NOMO-1 treated with dmso at 0.1 percent for 144 hours (cell line): ENCODE results near the gene GPATCH2.
"Not testable (repeated sequence)": the region's sequence is repeated elsewhere in the genome, so short reads cannot be mapped to it uniquely, and the experiment has no call there.

Experiments
- DNase-seq: peaks from one replicate; lab custom pipeline; 2025; ENCODE audit not compliant: unreplicated experiment; lab: John Stamatoyannopoulos, UW

Gene GPATCH2

GRCh38 chr1:217584286-217584811 lies 46.5 kb downstream of the GPATCH2 start:
- not testable (repeated sequence) for DNase-seq

- DNase-seq, result no peak
Measured at GRCh38 chr1:217577336-217577735, 53.6 kb downstream of the GPATCH2 start.

- DNase-seq, result no peak
Measured at GRCh38 chr1:217574265-217574949, 56.5 kb downstream of the GPATCH2 start.

GRCh38 chr1:217569021-217569420 lies 61.9 kb downstream of the GPATCH2 start:
- DNase-seq, result no peak

GRCh38 chr1:217568200-217568599 lies 62.7 kb downstream of the GPATCH2 start:
- no peak for DNase-seq

- DNase-seq, result no peak
Measured at GRCh38 chr1:217564833-217565232, 66.1 kb downstream of the GPATCH2 start.

- no peak for DNase-seq
Measured at GRCh38 chr1:217564207-217564606, 66.7 kb downstream of the GPATCH2 start.

GRCh38 chr1:217563179-217563578 lies 67.7 kb downstream of the GPATCH2 start:
- DNase-seq, result no peak

GRCh38 chr1:217562229-217562878 lies 68.5 kb downstream of the GPATCH2 start:
- no peak for DNase-seq

GRCh38 chr1:217561446-217561845 lies 69.4 kb downstream of the GPATCH2 start:
- no peak for DNase-seq

GRCh38 chr1:217554849-217555248 lies 76.0 kb downstream of the GPATCH2 start:
- no peak for DNase-seq

GRCh38 chr1:217553949-217554509 lies 76.9 kb downstream of the GPATCH2 start:
- no peak for DNase-seq

GRCh38 chr1:217552339-217552951 lies 78.4 kb downstream of the GPATCH2 start:
- DNase-seq, result no peak

GRCh38 chr1:217542837-217543236 lies 88.1 kb downstream of the GPATCH2 start:
- DNase-seq, result no peak

GRCh38 chr1:217542136-217542777 lies 88.6 kb downstream of the GPATCH2 start:
- DNase-seq, result no peak

GRCh38 chr1:217540321-217540720 lies 90.6 kb downstream of the GPATCH2 start:
- DNase-seq, result no peak

- no peak for DNase-seq
Measured at GRCh38 chr1:217539510-217539909, 91.4 kb downstream of the GPATCH2 start.

GRCh38 chr1:217535601-217536377 lies 95.1 kb downstream of the GPATCH2 start:
- DNase-seq, result no peak

GRCh38 chr1:217534566-217534965 lies 96.3 kb downstream of the GPATCH2 start:
- no peak for DNase-seq

GRCh38 chr1:217528271-217528670 lies 102.6 kb downstream of the GPATCH2 start:
- no peak for DNase-seq
